Medulla oblongata (tissue), 1 donor: ENCODE measurements around the gene NMRAL1.

ENCODE experiments used
- DNase-seq: peaks from one replicate; pipeline ENCODE4 v3.0.0-alpha.2; 2015; ENCODE audit errors: extremely low spot score

The NMRAL1 gene

GRCh38 chr16:4474192-4474961 lies at the start of gene NMRAL1:
Gene NMRAL1, minus strand, starts transcription at chr16:4474625. Its CDS starts 493 bp downstream, at chr16:4474132.
- DNase-seq: peak; percentile 85

- DNase-seq: peak; percentile 61
These were observed 49.3 kb upstream of the NMRAL1 start for GRCh38 chr16:4523686-4524085.

GRCh38 chr16:4522051-4522581 lies 47.7 kb upstream of the NMRAL1 start:
- peak; percentile 92 for DNase-seq

GRCh38 chr16:4520913-4521312 lies 46.5 kb upstream of the NMRAL1 start:
- DNase-seq: no peak

GRCh38 chr16:4519274-4520058 lies 45.0 kb upstream of the NMRAL1 start:
- DNase-seq: no peak

GRCh38 chr16:4517812-4518680 lies 43.6 kb upstream of the NMRAL1 start:
- peak; percentile 58 for DNase-seq

GRCh38 chr16:4515611-4516233 lies 41.3 kb upstream of the NMRAL1 start:
- DNase-seq: peak; percentile 73

- no peak for DNase-seq
These were observed 40.2 kb upstream of the NMRAL1 start for GRCh38 chr16:4514606-4515005.

- no peak for DNase-seq
These were observed 39.5 kb upstream of the NMRAL1 start for GRCh38 chr16:4513881-4514280.

GRCh38 chr16:4513086-4513860 lies 38.8 kb upstream of the NMRAL1 start:
- DNase-seq: peak; percentile 29

- no peak for DNase-seq
These were observed 38.0 kb upstream of the NMRAL1 start for GRCh38 chr16:4512473-4512872.

GRCh38 chr16:4511441-4512082 lies 37.1 kb upstream of the NMRAL1 start:
- peak; percentile 49 for DNase-seq

- no peak for DNase-seq
These were observed 36.5 kb upstream of the NMRAL1 start for GRCh38 chr16:4510747-4511426.

- no peak for DNase-seq
These were observed 35.7 kb upstream of the NMRAL1 start for GRCh38 chr16:4510131-4510530.

- DNase-seq: no peak
These were observed 35.0 kb upstream of the NMRAL1 start for GRCh38 chr16:4509420-4509819.

GRCh38 chr16:4508806-4509205 lies 34.4 kb upstream of the NMRAL1 start:
- no peak for DNase-seq

GRCh38 chr16:4507588-4508345 lies 33.3 kb upstream of the NMRAL1 start:
- DNase-seq: no peak

- DNase-seq: peak; percentile 95
These were observed 32.0 kb upstream of the NMRAL1 start for GRCh38 chr16:4506450-4506849.
